ENCODE data around the gene MYDGF. TPM values are rescaled to one million over a fixed set of nuclear protein-coding genes. Genes with fewer than 3 reads are reported as not detected.

Gene MYDGF
- polyA plus RNA-seq, 1 donor from 2014 or later, result 73.2 TPM

DNA sequence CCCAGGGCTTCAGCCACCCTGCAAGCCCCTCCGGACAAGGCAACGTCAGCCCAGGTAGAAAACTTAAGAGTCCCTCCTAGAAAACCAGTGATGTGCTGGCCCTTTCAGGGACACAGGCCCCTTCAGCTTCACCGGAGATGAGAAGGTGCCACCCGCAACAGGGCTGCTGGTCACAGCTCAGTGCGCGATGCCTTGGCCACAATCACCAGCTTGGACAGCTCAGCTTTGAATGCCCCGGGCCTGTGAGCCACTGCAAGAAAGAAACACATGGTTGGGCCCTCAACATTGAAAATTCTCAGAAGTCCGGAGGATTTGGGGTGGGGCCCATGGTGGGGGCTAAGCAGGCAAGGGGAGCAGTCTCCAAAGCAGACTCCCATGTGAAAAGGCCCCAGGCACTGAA lies 12.3 kb downstream of the MYDGF start:
- no peak for TF ChIP-seq SMC3 (conservative IDR thresholded peaks at IDR 0.05; ENCODE audit: poor library complexity)
- TF ChIP-seq MXI1 (conservative IDR thresholded peaks at IDR 0.05; ENCODE audit: poor library complexity, severe bottlenecking), result no peak
- no peak for TF ChIP-seq REST (IDR thresholded peaks at IDR 0.05; ENCODE audit: borderline replicate concordance)
- TF ChIP-seq RAD21 (conservative IDR thresholded peaks at IDR 0.05), result no peak
- no peak for TF ChIP-seq EP300 (conservative IDR thresholded peaks at IDR 0.05; ENCODE audit: poor library complexity, severe bottlenecking)
- no peak for TF ChIP-seq POLR2AphosphoS5 (IDR thresholded peaks at IDR 0.05)
- TF ChIP-seq CTCF (IDR thresholded peaks at IDR 0.05; ENCODE audit: poor library complexity, severe bottlenecking), result no peak
- no peak for TF ChIP-seq TAF1 (IDR thresholded peaks at IDR 0.05; ENCODE audit: low read depth)
- TF ChIP-seq EZH2 (IDR thresholded peaks at IDR 0.05; ENCODE audit: borderline replicate concordance, insufficient read depth, low read length, poor library complexity, severe bottlenecking), result no peak
- H2AFZ ChIP-seq (ENCODE audit: low read depth, low read length), result no peak overlapping the region
- no peak overlapping the region for H3K4me3 ChIP-seq (ENCODE audit: low read length)
- H4K20me1 ChIP-seq (ENCODE audit: insufficient read depth), result no peaks in the 10 kb centered on the region
- no peaks in the 10 kb centered on the region for H3K36me3 ChIP-seq (ENCODE audit: insufficient read depth, low read length)
- H3K4me2 ChIP-seq (ENCODE audit: low read length), result no peak overlapping the region
- H3K27ac ChIP-seq (ENCODE audit: low read length), result no peak overlapping the region
- H3K9me3 ChIP-seq (ENCODE audit: low read length), result no peaks in the 10 kb centered on the region
- H3F3A ChIP-seq (ENCODE audit: insufficient read depth, low read length, poor library complexity, severe bottlenecking), result no peaks in the 10 kb centered on the region
- H3K79me2 ChIP-seq (replicated peaks; ENCODE audit: insufficient read depth, low read length), result no peaks in the 10 kb centered on the region
- H3K9ac ChIP-seq (ENCODE audit: low read length), result no peak overlapping the region
- no peaks in the 10 kb centered on the region for H3K27me3 ChIP-seq (ENCODE audit: insufficient read depth, low read depth, low read length)
- no peaks in the 10 kb centered on the region for H3K9me2 ChIP-seq (ENCODE audit: insufficient read depth, low read length)

GRCh38 chr19:4657262-4657661 lies 12.9 kb downstream of the MYDGF start:
- H3K27me3 ChIP-seq (ENCODE audit: insufficient read depth, low read depth, low read length), result no peaks in the 10 kb centered on the region
- H3K4me2 ChIP-seq (ENCODE audit: low read length), result no peak overlapping the region
- H3K79me2 ChIP-seq (replicated peaks; ENCODE audit: insufficient read depth, low read length), result no peaks in the 10 kb centered on the region
- no peaks in the 10 kb centered on the region for H3K9me2 ChIP-seq (ENCODE audit: insufficient read depth, low read length)
- H3K36me3 ChIP-seq (ENCODE audit: insufficient read depth, low read length), result no peaks in the 10 kb centered on the region
- H3K27ac ChIP-seq (ENCODE audit: low read length), result no peak overlapping the region
- TF ChIP-seq POLR2AphosphoS5 (IDR thresholded peaks at IDR 0.05) (no peak), CTCF (IDR thresholded peaks at IDR 0.05; ENCODE audit: poor library complexity, severe bottlenecking) (no peak), RAD21 (conservative IDR thresholded peaks at IDR 0.05) (no peak), EZH2 (IDR thresholded peaks at IDR 0.05; ENCODE audit: borderline replicate concordance, insufficient read depth, low read length, poor library complexity, severe bottlenecking) (no peak), EP300 (conservative IDR thresholded peaks at IDR 0.05; ENCODE audit: poor library complexity, severe bottlenecking) (no peak), TAF1 (IDR thresholded peaks at IDR 0.05; ENCODE audit: low read depth) (no peak), MXI1 (conservative IDR thresholded peaks at IDR 0.05; ENCODE audit: poor library complexity, severe bottlenecking) (no peak), SMC3 (conservative IDR thresholded peaks at IDR 0.05; ENCODE audit: poor library complexity) (no peak), REST (IDR thresholded peaks at IDR 0.05; ENCODE audit: borderline replicate concordance) (no peak)
- H3K9ac ChIP-seq (ENCODE audit: low read length), result no peak overlapping the region
- no peaks in the 10 kb centered on the region for H4K20me1 ChIP-seq (ENCODE audit: insufficient read depth)
- H3F3A ChIP-seq (ENCODE audit: insufficient read depth, low read length, poor library complexity, severe bottlenecking), result no peaks in the 10 kb centered on the region
- no peak overlapping the region for H3K4me3 ChIP-seq (ENCODE audit: low read length)
- no peaks in the 10 kb centered on the region for H3K9me3 ChIP-seq (ENCODE audit: low read length)
- H2AFZ ChIP-seq (ENCODE audit: low read depth, low read length), result no peak overlapping the region
